ENCODE results near the gene HBG1.
"Not testable (repeated sequence)": the region's sequence is repeated elsewhere in the genome, so short reads cannot be mapped to it uniquely, and the experiment has no call there.

HBG1 gene

GRCh38 chr11:5249807-5250396 is at the start of gene HBG1:
TSS of gene HBG1 (minus strand) at chr11:5249857. CDS start at chr11:5249804, 53 bp downstream.
- not testable (repeated sequence) for DNase-seq

DNA sequence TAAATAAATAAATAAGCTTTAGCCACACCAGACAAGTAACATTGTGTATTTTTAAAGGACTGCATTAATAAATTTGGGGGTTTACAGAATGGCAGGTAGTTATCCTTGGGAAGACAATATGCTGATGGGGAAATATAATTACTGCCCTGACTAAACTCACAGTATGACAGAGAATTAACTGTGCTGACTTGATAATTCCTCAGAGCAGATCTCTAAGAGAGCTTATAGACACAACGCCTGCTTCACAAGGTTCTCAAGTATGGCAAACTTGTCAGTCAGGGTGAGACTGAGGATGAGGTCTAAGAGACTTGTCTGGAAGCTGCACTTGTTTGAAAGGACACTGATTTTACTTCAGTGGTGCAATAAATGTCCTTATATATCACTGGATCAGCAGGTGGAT is 48.8 kb upstream of the HBG1 start:
- DNase-seq: no peak

- DNase-seq: no peak
These were observed 48.2 kb upstream of the HBG1 start for GRCh38 chr11:5297721-5298323.

DNA sequence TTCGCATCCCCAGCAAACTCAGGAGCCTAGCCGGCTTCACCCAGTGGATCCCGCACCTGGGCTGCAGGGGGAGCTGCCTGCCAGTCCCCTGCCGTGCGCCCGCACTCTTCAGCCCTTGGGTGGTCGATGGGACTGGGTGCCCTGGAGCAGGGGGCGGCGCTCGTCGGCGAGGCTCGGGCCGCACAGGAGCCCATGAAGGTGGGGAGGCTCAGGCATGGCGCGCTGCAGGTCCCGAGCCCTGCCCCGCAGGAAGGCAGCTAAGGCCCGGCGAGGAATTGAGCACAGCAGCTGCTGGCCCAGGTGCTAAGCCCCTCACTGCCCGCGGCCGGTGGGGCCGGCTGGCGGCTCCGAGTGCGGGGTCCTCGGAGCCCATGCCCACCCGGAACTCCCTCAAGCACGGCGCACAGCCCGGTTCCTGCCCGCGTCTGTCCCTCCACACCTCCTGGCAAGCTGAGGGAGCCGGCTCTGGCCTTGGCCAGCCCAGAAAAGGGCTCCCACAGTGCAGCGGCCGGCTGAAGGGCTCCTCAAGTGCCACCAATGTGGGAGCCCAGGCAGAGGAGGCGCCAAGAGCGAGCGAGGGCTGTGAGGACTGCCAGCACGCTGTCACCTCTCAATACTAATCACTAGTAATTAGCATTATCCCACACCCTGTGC is 44.8 kb upstream of the HBG1 start:
- not testable (repeated sequence) for DNase-seq

GRCh38 chr11:5293028-5293427 is 43.4 kb upstream of the HBG1 start:
- no peak for DNase-seq

DNA sequence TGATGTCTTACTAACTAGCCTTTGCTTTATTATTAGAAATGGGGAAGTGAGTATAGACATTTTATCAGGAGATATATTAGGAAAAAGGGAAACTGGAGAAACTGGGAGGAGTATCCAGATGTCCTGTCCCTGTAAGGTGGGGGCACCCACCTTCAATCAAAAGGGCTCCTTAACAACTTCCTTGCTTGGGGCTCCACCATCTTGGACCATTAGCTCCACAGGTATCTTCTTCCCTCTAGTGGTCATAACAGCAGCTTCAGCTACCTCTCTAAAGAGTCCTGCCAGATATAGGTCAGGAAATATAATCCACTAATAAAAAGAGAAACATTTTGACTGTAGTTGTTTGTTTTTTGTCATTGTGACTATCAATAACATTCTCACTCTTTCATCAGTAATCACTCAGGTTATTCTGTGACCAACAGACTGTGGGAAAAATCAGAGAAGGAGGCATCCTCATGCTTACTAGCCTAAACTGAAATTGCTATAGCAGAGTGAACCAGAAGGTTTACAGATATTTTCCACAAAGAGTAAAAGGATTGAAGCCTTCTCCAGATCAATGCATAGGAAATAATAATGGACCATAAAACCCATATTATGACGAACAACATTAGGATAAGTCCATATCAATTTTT is 41.7 kb upstream of the HBG1 start:
- DNase-seq: no peak

GRCh38 chr11:5290106-5290505 is 40.4 kb upstream of the HBG1 start:
- DNase-seq: no peak

- DNase-seq: no peak
These were observed 40.0 kb upstream of the HBG1 start for GRCh38 chr11:5289696-5290095.

GRCh38 chr11:5288906-5289550 is 39.4 kb upstream of the HBG1 start:
- DNase-seq: no peak

DNA sequence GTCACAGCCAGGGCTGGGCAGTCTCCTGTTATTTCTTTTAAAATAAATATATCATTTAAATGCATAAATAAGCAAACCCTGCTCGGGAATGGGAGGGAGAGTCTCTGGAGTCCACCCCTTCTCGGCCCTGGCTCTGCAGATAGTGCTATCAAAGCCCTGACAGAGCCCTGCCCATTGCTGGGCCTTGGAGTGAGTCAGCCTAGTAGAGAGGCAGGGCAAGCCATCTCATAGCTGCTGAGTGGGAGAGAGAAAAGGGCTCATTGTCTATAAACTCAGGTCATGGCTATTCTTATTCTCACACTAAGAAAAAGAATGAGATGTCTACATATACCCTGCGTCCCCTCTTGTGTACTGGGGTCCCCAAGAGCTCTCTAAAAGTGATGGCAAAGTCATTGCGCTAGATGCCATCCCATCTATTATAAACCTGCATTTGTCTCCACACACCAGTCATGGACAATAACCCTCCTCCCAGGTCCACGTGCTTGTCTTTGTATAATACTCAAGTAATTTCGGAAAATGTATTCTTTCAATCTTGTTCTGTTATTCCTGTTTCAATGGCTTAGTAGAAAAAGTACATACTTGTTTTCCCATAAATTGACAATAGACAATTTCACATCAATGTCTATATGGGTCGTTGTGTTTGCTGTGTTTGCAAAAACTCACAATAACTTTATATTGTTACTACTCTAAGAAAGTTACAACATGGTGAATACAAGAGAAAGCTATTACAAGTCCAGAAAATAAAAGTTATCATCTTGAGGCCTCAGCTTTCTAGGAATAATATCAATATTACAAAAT is 38.6 kb upstream of the HBG1 start:
- DNase-seq: no peak

DNA sequence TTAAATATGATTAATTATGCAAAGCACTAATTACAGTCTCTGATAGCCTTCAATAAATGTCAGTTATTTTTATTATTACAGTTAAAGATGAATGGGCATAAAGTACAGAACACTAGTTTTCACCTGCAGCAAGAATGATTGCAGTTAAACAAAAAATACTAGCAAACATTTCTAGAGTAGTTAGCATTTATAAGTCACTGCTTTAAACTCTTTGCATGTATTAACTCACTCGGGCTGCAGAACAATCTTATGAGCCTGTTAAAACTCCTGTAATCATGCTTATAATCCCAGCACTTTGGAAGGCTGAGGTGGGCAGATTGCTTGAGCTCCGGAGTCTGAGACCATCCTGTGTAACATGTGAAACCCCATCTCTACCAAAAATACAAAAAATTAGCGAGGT is 37.2 kb upstream of the HBG1 start:
- no peak for DNase-seq

GRCh38 chr11:5286351-5286750 is 36.7 kb upstream of the HBG1 start:
- no peak for DNase-seq

GRCh38 chr11:5285703-5286340 is 36.2 kb upstream of the HBG1 start:
- no peak for DNase-seq

GRCh38 chr11:5284637-5285036 is 35.0 kb upstream of the HBG1 start:
- no peak for DNase-seq

DNA sequence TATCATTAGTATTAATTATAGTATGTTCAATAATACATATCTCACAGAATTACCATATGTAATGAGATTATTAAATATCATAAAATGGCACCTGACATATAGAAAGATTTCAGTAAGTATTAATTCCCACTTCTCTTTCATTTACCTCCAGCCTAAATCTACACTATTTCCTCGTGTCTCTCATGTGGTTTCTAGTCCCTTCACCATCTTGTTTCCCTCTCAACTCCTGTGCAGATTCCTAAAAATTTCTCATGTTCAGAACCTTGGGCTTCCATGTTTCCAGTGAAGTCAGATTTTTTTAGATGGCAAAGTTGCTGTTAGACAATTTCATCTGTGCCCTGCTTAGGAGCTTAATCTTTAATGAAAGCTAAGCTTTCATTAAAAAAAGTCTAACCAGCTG is 34.2 kb upstream of the HBG1 start:
- DNase-seq: no peak

DNA sequence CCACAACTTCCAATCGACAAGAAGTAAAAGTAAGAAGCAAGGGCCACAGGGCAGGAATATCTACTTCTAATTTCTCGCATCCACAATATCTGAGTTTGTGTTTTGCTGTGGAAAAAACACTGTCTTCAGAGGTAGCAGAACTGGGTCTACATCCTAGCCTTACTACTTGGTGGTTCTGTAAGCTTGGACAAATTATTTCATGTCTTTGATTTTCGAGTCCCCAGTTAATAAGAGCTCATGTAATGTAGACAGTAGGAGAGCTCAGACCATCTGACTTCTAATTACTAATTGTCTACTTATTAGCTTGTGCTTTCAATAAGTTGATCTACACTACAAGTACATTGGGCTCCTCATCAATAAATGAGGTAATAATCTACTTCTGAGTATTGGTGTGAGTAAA is 33.4 kb upstream of the HBG1 start:
- DNase-seq: no peak

- no peak for DNase-seq
These were observed 33.0 kb upstream of the HBG1 start for GRCh38 chr11:5282628-5283027.

GRCh38 chr11:5281596-5281995 is 31.9 kb upstream of the HBG1 start:
- DNase-seq: no peak

GRCh38 chr11:5280582-5281102 is 31.0 kb upstream of the HBG1 start:
- no peak for DNase-seq

- DNase-seq: no peak
These were observed 29.9 kb upstream of the HBG1 start for GRCh38 chr11:5279471-5280090.

GRCh38 chr11:5277807-5278382 is 28.2 kb upstream of the HBG1 start:
- DNase-seq: no peak

All from NCI-H2107 (cell line).